DMS153 treated with DMSO at 0.1 percent for 48 hours (cell line): ENCODE results near the gene LRMDA.
"Not testable (repeated sequence)": the region's sequence is repeated elsewhere in the genome, so short reads cannot be mapped to it uniquely, and the experiment has no call there.

Source experiments
- DNase-seq: peaks from one replicate; lab custom pipeline; 2025; ENCODE audit not compliant: unreplicated experiment; lab: John Stamatoyannopoulos, UW

LRMDA gene

GRCh38 chr10:76550806-76551205, 1119.4 kb downstream of the LRMDA start:
- no peak for DNase-seq

GRCh38 chr10:76552091-76552873, 1120.9 kb downstream of the LRMDA start:
- DNase-seq = no peak

- no peak for DNase-seq
Observed at GRCh38 chr10:76553263-76554032, 1122.0 kb downstream of the LRMDA start.

GRCh38 chr10:76554033-76554408, 1122.6 kb downstream of the LRMDA start:
- no peak for DNase-seq

- DNase-seq = no peak
Observed at GRCh38 chr10:76554478-76554877, 1123.1 kb downstream of the LRMDA start.

- DNase-seq = no peak
Observed at GRCh38 chr10:76555067-76555670, 1123.7 kb downstream of the LRMDA start.

- no peak for DNase-seq
Observed at GRCh38 chr10:76557366-76557765, 1125.9 kb downstream of the LRMDA start.

GRCh38 chr10:76558586-76558985, 1127.2 kb downstream of the LRMDA start:
- DNase-seq = no peak

GRCh38 chr10:76558996-76559891, 1127.8 kb downstream of the LRMDA start:
- no peak for DNase-seq

- DNase-seq = no peak
Observed at GRCh38 chr10:76559892-76560220, 1128.4 kb downstream of the LRMDA start.

GRCh38 chr10:76560338-76560737, 1128.9 kb downstream of the LRMDA start:
- DNase-seq = no peak

GRCh38 chr10:76563286-76563685, 1131.9 kb downstream of the LRMDA start:
- DNase-seq = no peak

GRCh38 chr10:76572021-76572420, 1140.6 kb downstream of the LRMDA start:
- DNase-seq = no peak

- no peak for DNase-seq
Observed at GRCh38 chr10:76576276-76576962, 1145.0 kb downstream of the LRMDA start.

GRCh38 chr10:76577455-76577854, 1146.0 kb downstream of the LRMDA start:
- DNase-seq = no peak

GRCh38 chr10:76581506-76582256, 1150.3 kb downstream of the LRMDA start:
- peak; percentile 15 for DNase-seq

- DNase-seq = no peak
Observed at GRCh38 chr10:76582531-76582930, 1151.1 kb downstream of the LRMDA start.

GRCh38 chr10:76583711-76584161, 1152.3 kb downstream of the LRMDA start:
- DNase-seq = no peak

- DNase-seq = not testable (repeated sequence)
Observed at GRCh38 chr10:76584466-76584865, 1153.0 kb downstream of the LRMDA start.
